Measurements from ENCODE around the gene RGS1. TPM values are rescaled to one million over a fixed set of nuclear protein-coding genes. Genes with fewer than 3 reads are reported as not detected.
"Not testable (repeated sequence)": the region's sequence is repeated elsewhere in the genome, so short reads cannot be mapped to it uniquely, and the experiment has no call there.

The RGS1 gene
- total RNA-seq, 1 donor from 2014 or later = not detected

DNA sequence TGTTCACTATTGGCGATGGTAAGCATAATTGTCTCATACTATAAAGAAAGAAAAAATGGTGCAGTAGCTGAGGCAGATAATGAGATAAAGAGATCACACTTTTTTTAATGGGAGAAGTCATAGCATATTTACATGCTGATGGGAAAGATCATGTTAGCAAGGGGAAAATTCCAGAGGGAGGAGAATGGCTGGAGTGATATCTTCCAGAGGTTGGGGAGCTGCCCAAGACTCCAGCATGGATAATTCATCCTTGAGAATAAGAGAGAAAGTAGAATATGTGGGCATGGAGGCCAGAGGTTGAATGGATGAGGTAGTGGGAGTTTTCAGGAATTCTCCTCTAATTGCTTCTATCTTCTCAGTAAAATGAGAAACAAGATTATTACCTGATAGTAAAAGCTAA, 45.8 kb upstream of the RGS1 start:
- Mint-ChIP-seq H3K9me3 (ENCODE audit: unreplicated experiment) (no peaks in the 10 kb centered on the region), H3K4me3 (ENCODE audit: unreplicated experiment) (no peak overlapping the region), H3K27me3 (ENCODE audit: unreplicated experiment) (peaks cover 2% of the 10 kb centered on the region), H3K36me3 (ENCODE audit: unreplicated experiment) (no peaks in the 10 kb centered on the region), H3K27ac (ENCODE audit: unreplicated experiment) (no peak overlapping the region), H3K4me1 (ENCODE audit: low read depth, unreplicated experiment) (no peaks in the 10 kb centered on the region)
- no peak for DNase-seq
- TF ChIP-seq, protein P1, sequence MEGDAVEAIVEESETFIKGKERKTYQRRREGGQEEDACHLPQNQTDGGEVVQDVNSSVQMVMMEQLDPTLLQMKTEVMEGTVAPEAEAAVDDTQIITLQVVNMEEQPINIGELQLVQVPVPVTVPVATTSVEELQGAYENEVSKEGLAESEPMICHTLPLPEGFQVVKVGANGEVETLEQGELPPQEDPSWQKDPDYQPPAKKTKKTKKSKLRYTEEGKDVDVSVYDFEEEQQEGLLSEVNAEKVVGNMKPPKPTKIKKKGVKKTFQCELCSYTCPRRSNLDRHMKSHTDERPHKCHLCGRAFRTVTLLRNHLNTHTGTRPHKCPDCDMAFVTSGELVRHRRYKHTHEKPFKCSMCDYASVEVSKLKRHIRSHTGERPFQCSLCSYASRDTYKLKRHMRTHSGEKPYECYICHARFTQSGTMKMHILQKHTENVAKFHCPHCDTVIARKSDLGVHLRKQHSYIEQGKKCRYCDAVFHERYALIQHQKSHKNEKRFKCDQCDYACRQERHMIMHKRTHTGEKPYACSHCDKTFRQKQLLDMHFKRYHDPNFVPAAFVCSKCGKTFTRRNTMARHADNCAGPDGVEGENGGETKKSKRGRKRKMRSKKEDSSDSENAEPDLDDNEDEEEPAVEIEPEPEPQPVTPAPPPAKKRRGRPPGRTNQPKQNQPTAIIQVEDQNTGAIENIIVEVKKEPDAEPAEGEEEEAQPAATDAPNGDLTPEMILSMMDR (IDR thresholded peaks at IDR 0.05; ENCODE audit: partially characterized antibody, unreplicated experiment) = no peak

DNA sequence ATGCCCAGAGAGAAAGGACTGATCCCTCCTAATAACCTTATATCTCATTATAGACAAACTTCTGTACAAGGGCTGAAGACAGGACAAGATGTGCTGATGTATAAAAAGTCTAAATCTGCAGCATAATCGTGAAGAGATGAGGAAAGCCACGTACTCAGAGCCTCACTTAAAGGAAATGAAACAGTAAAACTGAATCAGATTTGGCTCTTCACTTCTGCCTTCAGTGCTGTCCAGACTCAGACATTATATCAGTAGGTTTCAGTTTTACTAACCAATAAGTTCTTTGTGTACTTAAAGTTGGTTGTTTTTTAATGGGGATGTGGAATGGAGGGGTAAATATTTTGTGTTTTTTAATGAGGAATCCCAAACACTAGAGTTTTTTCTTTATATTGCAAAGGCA, 45.3 kb upstream of the RGS1 start:
- no peak overlapping the region for H3K4me3 Mint-ChIP-seq (ENCODE audit: unreplicated experiment)
- no peaks in the 10 kb centered on the region for H3K9me3 Mint-ChIP-seq (ENCODE audit: unreplicated experiment)
- H3K36me3 Mint-ChIP-seq (ENCODE audit: unreplicated experiment) = no peaks in the 10 kb centered on the region
- TF ChIP-seq, protein P1 (IDR thresholded peaks at IDR 0.05; ENCODE audit: partially characterized antibody, unreplicated experiment) = no peak
- no peak for DNase-seq
- no peaks in the 10 kb centered on the region for H3K4me1 Mint-ChIP-seq (ENCODE audit: low read depth, unreplicated experiment)
- peaks cover 2% of the 10 kb centered on the region for H3K27me3 Mint-ChIP-seq (ENCODE audit: unreplicated experiment)
- no peak overlapping the region for H3K27ac Mint-ChIP-seq (ENCODE audit: unreplicated experiment)

DNA sequence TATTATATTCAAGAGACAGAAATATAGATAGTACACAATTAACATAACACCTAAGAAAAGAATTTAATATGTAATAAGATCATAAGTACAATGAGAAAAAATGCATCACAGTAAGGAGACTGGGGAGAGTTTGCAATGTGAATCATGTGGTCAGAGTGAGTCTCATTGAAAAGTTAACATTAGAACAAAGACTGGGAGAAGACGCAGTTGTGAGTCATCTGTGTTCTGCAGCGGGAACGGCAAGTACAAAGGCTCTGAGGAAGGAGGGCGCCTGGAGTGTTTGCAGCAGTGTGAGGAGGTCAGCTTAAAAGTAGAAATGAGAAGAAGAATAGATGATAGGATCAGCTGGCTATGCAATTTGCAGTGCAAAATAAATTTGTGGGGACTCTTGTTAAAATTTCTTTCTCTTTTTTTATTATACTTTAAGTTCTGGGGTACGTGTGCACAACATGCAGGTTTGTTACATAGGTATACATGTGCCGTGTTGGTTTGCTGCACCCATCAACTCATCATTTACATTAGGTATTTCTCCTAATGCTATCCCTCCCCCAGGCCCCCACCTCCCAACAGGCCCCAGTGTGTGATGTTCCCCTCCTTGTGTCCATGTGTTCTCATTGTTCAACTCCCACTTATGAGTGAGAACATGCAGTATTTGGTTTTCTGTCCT, 44.4 kb upstream of the RGS1 start:
- H3K27me3 Mint-ChIP-seq (ENCODE audit: unreplicated experiment); H3K36me3 Mint-ChIP-seq (ENCODE audit: unreplicated experiment); H3K27ac Mint-ChIP-seq (ENCODE audit: unreplicated experiment); H3K4me1 Mint-ChIP-seq (ENCODE audit: low read depth, unreplicated experiment); DNase-seq; H3K9me3 Mint-ChIP-seq (ENCODE audit: unreplicated experiment); H3K4me3 Mint-ChIP-seq (ENCODE audit: unreplicated experiment): not testable (repeated sequence)

DNA sequence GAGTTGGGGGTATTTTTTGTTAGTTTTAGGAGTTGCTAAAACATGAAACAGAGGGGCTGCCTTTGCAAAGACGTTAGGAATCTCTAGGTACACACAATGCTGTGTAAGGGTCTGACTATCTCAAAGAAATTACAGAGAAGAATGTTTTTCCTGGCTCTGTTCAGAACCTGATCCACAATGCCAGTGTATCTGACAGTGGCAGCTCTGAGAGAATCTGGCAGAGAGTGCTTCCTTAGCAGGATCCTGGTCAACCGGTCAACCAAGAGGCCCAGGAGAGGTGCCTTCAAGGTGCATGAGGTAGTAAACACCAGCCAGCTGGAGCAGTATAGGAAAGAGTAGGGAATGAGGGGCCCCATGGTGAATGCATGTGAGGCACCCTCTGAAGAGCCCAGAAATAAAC, 40.9 kb upstream of the RGS1 start:
- no peak for DNase-seq
- no peak overlapping the region for H3K4me3 Mint-ChIP-seq (ENCODE audit: unreplicated experiment)
- no peak overlapping the region for H3K27ac Mint-ChIP-seq (ENCODE audit: unreplicated experiment)
- no peaks in the 10 kb centered on the region for H3K4me1 Mint-ChIP-seq (ENCODE audit: low read depth, unreplicated experiment)
- TF ChIP-seq, protein P1 (IDR thresholded peaks at IDR 0.05; ENCODE audit: partially characterized antibody, unreplicated experiment) = no peak
- no peaks in the 10 kb centered on the region for H3K9me3 Mint-ChIP-seq (ENCODE audit: unreplicated experiment)
- no peaks in the 10 kb centered on the region for H3K36me3 Mint-ChIP-seq (ENCODE audit: unreplicated experiment)
- no peaks in the 10 kb centered on the region for H3K27me3 Mint-ChIP-seq (ENCODE audit: unreplicated experiment)

DNA sequence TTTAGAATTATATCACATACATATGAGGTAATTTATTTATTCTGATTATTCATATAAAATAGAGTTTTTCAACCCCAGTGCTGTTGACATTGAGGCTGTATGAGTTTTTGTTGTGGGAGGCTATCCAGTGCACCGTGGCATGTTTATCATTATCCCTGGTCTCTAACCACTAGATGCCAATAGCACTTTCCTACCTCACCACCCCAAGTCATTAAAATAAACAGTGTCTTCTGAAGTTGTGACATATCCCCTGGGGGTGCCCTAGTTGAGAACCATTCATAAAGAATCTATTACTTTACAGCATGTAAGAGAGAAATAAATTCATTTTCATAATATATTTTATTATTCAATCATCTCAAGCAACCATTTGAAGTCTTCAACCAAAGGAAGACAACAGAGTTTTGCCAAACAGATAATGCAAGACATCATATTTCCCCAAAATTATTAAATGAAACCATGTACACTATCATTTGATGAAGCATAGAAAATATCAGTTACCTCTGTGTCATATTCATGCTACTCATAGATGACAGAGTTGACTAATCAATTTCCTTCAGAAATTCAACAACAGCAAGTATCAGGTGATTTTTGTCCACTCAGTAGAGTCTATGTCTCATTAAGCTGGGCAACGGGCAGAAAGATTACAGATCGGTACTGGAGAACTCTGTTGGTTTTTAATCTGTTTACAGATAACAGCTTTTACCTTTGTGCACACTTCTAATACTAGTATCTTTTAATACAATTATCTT, 39.5 kb upstream of the RGS1 start:
- Mint-ChIP-seq H3K4me3 (ENCODE audit: unreplicated experiment) (no peak overlapping the region), H3K4me1 (ENCODE audit: low read depth, unreplicated experiment) (no peaks in the 10 kb centered on the region)
- TF ChIP-seq, protein P1 (IDR thresholded peaks at IDR 0.05; ENCODE audit: partially characterized antibody, unreplicated experiment) = no peak

More for the DNA sequence above, 39.5 kb upstream of the RGS1 start:
- Mint-ChIP-seq H3K27ac (ENCODE audit: unreplicated experiment) (no peak overlapping the region), H3K36me3 (ENCODE audit: unreplicated experiment) (no peaks in the 10 kb centered on the region), H3K9me3 (ENCODE audit: unreplicated experiment) (no peaks in the 10 kb centered on the region), H3K27me3 (ENCODE audit: unreplicated experiment) (no peaks in the 10 kb centered on the region)
- DNase-seq = no peak

Measured in glutamatergic neuron (in vitro differentiated cells).